Measurements from ENCODE around the gene SERGEF.

SERGEF gene

DNA sequence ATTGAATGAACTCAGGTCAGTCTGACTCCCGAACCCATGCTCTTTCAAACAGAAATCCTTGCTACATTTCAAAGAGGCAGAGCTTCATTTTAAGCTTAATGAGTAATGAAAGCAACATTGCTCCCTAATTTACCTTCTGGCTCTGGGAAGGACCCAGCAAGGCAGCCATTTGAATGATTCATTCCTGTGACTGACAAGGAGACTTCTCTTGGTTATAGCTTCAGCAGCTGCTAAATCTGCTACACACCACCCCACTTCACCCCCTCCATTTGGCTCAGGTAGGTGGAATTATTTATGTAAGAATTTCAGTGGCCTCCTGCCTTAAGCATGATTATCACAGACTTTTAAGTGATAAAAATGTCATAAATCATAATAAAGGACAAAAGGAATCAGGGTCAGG, 160.6 kb downstream of the SERGEF start:
- DNase-seq, result no peak

DNA sequence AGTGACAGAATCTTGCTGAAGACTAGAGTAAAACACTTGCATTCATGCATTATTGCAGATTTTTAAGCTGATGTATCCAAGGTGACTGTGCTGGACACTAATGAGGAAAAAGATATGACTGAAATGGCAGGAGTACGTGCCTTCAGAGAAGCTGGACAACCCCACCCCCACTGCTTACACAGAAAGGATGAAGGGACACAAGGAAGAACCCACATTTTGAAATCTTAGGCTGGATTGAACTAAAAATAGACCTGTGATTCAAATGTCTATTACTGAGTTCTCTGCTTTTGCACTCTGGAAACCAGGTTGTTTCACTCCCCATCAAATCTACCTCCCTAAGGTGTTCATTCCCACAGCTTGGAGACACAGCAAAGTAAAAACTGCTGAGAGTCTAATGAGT, 161.2 kb downstream of the SERGEF start:
- no peak for DNase-seq

DNA sequence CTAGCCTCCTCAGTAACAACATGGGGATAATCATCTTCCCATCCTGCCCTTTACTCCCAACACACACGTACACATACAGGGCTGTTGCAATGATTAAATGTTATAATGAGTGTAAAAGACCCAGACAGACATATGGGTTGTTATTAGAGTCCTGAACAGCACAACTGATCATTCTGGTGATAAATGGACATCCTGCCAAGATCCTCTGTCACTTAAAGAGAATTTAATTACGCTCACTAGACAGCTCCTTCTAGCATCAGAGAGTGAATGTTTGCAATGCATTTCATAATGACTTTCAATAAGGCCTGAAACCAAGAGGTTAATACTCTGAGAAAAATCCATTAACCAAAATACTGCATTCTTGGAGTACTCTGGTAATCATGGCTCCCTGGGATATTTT, 162.5 kb downstream of the SERGEF start:
- DNase-seq, result no peak

DNA sequence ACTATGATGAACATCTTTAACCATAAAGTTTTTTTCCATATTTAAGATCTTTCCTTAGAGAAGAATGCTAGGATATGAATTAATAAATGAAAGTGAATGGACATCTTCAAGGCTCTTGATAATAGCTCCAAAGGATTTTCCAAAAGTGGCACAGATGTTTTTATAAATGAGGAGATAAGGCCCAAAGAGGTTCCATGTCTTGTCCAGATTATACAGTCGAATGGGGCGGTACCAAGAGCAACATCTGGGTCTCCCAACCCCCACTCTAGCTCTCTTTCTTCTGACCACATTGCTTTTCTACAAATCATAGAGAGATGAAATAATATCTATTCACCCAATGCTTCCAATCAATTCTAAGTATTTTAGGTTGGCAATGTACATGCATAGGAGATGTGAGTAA, 164.1 kb downstream of the SERGEF start:
- peak; percentile 63 for DNase-seq

DNA sequence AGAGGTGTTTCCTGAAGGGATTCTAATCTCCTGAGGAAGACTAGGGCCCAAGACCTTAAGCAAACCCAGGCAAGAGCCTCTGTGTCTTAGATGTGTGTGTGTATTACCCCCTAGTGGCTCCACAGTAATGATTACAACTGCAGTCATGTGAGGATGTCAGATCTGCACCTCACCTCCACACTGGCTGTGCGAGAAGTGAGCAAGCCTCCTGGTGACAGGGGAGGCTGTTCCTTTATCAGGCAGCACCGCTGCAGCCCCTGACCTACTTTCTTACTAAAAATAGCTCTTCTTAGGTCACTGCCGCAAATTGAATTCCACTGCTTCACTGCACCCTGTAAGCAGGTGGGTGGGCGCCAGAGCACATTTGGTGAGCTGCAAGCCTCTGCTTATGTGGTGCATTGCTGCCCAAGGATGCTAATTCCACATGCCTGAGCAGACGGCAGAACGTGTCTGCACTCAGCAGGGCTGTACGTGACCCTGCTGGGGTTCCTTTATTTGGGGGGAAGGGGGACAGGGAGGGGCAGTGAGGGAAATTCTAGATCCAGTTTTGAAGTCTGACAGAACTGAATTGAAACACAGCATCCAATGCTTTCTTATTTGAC, 165.9 kb downstream of the SERGEF start:
- peak; percentile 12 for DNase-seq

DNA sequence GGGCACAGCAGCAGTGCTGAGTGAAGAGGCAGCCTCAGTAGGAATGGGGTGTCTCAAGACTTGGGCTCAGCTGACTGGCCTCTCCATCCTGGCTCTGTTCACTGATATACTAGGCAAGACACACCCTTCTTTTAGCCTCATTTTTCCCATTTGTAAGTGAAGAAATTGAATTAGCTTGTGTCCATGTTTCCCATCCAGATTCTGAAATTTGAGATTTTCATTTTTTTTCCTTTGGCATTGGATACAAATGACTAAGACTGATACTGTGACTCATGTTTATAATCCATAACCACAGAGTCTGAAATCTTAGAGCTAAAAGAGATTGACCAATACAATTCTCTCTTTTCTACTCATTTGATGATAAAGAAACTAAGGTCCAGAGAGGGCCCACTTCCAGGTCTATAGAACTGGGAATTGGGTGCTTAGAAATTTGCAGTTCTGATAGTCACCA, 167.4 kb downstream of the SERGEF start:
- DNase-seq, result no peak

DNA sequence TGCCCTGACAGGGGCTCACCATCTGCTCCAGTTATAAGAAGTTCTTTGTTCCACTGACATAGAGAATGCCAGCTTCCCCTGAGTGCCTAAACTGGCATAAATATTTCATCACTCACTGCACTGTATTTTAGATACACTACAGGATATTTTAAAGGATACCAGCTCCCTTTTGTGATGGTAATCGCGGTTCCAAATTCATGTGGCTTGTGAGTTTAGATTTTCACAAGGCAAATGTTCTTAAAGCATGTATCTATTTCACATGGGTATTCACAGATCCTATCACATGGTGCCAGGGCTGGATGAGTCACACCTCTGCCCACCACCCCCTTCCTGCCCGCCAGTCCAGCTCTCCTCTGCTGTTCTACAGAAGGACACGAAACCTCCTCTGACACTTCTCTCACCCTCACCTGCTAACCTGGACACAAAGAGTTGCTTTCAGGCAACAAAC, 172.7 kb downstream of the SERGEF start:
- peak; percentile 12 for DNase-seq

DNA sequence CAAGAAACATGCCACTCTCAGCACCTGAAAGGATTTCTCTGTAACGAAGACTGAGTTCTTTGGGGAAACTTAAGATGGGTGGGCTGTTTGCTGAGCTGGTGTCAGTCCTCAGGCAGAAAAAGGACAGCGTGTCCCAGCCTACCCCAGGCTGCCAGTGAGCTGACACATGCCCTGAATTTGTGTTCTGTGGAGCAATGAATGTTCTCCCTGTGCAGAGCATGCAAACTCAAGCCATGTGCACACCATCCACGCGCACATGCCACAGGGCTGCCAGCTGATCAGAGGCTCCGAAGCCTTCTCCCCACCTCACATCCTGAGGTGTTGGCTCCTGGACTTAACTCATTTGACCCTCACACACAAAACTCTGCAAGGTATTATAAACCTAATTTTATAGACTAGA, 173.4 kb downstream of the SERGEF start:
- DNase-seq, result no peak

DNA sequence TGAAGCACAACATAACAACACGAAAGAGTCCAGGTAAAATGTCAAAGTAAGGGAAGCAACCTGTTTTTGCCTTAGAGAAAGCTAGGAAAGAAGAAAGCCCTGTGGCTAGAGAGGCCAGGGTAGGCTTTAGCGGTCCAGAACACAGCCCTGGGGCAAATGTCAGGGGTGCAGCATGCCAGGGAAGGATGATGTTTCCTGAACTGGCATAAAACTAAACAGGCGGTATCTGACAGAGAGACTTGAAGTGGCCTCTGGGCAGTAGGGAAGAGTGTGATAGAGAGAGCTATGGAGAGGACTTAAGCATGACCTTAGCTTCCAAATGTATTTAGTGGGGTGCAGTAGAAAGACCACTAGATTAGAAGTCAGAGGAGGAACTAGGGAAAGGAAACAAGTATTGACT, 174.7 kb downstream of the SERGEF start:
- no peak for DNase-seq

DNA sequence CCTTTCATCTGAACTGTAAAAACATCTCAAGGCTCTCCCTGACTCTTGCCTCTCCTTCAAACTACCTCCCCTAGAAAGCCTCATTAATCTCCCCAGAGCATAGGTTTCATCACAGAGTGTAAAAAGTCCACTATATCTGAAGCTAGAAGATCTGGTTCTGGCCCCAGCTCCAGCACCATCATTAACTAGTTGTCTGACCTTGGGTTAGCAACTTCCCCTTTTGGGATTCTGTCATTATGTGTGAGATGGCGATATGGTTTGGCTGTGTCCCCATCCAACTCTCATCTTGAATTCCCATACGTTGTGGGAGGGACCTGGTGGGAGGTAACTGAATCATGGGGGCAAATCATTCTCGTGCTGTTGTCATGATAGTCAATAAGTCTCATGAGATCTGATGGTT, 181.0 kb downstream of the SERGEF start:
- no peak for DNase-seq

DNA sequence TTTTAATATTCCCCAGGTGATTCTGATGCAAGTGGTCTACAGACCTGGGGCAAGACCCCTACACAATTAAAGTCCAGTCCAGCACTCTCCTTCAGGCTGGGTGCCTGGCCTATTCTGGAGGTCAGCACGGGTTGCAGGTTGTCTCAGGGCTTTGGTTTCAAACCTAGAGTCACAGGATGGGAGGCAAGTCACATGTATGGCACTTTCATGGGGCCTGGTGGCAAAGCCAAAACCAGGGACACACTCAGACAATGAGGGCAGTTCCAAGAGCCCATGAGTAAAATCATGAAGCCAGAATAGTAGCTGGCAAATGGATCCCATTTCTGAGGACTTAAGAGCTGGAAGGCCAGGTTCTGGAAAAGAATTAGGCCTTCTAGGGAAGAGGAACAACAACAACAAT, 181.6 kb downstream of the SERGEF start:
- no peak for DNase-seq

DNA sequence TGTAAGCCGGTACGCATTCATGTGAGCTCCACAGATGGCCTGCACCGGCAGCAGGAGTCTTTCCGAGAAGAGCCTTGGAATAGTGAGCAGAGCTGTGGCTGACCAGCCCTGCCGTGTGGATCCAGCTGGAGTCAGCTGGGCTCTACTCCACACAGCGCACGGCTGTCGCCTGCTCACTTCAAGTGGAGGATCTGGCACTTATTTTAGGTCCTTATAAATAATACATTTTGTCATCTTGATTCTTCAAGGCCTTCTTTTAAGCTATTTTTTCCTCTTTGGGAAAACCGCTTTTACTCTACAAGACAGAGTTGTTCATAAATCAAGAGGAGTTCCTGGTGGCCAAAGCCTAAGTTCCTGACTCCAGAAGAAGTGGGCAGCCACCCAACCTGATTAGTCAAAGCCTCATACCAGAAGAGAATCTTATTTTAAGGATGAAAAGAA, 184.5 kb downstream of the SERGEF start:
- DNase-seq, result no peak

DNA sequence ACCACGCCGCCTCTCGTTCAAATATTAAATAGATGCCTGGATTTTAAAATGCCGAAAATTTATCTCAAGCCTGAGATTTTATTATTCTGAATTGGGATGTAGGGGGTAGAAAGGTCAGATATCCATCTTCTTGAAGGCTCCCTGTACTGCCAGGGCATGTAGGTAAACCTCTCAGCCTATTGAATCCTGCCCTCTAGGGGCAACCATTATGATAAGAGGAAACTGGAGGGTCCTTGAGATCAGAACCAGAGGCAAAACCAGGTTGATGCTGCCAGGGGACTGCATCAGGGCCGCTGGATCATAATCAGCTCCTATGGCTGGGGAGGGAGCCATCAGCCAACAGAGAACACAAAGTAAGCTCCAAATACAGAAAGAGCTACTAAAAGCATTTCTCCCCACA, 185.8 kb downstream of the SERGEF start:
- DNase-seq, result no peak

DNA sequence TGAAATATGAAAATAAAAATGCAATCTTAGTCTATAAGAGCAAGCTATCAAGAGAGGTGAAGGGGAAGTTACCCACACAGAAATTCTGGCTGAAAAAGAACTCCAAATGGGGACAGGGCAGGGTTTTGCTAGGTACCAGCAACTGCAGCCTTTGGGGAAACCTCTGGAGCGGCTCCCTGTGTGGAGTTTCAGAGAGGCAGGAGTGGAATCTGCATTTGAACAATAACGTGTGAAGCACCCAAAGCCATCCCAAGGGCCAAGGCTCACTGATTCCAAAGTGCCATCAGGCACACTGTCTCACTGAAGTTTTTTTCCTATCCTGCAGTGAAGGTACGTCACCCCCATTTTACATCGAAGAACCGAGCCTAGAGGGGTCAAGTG, 190.5 kb downstream of the SERGEF start:
- DNase-seq, result no peak

DNA sequence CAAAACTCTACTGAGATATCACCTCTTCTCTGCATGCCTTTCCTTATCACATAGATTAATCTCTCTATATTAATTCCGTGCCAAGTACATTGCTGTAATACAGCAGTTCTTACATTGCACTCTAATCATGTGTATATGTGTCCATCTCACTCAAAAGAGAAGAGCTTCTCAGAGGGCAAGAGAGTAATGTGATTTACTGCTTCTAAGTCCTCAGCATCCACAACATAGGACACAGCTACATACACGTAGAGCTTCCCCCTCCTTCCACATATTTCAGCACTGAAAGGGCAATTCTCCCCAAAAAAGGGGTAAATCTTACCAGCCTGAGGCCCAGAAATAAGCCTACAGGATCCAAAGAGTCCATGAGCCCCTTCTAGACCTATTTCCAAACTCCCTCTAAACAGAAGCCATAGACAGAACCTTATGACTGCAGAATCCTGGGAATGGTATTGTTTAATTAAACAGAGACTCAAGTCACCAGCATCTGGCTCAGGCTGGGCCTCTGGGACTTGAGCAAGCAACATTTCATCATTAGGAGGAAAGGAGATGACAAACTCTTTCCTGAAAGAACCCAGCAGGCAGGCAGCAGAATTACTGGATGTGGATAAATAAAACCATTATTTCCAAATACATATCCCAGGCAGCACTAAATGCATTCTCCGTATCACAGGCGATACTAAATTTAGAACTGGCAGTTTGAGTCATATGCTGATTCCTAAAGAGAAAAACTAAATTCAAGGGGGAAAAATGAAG, 191.0 kb downstream of the SERGEF start:
- no peak for DNase-seq

DNA sequence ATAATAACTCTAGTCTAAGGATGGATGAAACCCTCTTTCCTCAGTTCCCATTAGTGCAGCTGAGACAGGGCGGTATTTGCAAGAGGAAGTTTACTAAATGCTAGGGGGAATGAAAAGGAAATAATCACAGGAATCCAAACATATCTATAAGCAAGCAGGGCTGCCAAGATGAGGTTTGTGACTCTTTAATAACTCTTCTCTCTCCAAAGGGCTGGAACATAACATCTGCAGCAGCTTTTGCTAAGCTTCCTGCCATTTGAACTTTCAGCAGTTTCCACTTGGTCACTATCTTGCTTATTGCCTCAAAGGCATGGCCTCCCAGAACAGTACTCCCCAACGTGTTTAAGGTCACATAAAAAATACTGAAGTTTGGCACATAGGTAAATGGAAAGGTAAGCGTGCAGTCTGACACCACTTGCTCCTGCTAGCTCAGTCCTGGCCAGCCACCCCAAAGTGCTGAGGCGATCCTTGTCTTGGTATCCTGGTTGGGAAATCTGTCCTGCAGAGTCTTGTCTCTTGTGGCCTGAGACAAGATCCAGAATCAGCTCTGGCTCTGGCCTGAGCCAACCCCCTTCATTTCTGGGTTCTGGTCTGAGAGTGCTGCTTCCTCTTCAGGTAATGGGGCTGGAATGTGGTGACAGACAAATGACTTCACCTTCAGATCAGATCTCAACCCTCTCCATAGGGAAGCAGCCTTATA, 196.5 kb downstream of the SERGEF start:
- no peak for DNase-seq

DNA sequence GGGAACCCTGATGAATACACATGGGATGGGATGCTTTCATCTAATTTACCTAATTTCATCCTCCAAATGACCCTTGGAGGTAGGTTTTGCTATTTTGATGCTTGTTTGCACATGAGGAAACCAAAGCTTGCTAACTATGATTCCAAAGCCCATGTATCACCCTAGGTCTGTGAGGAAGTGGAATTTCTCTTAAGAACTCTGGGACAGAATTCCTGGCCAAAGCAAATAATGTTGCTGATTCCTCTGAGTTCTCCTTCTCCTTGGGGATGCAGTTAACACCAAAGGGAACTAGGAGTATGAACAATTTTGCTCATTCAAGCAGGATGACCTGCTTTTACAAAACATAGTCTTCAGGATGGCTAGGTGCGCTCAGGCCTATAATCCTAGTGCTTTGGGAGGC, 198.3 kb downstream of the SERGEF start:
- no peak for DNase-seq

DNA sequence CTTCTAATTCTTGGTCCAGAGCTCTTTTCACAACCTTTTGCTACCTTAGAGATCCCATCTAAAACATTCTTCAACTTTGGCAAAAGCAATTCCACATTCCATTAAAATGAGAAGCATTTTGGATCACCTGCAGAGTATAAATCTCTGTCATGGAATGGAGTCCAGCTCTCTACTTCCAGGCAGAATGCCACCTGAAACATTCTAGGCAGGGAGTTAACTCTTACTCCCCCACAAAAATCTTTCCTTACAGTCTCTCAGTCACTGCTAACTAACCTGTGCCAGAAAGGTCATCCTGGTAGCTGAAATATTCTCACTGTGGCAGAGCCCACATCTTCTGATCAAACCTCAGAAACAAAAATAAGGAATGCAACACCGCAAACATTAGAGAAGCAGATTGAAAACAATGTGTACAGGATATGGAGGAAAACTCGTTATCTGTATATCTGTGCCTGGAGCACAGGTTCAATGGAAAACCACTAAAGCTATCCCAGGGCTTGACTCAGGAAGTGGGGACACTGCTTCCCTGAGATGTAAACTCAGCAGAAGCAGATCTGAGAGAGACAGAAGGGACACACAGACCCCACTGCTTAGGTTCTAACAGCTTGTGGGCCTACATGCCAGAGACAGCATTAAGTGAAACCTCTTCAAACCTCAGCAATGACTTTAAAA, 199.3 kb downstream of the SERGEF start:
- DNase-seq, result no peak

DNA sequence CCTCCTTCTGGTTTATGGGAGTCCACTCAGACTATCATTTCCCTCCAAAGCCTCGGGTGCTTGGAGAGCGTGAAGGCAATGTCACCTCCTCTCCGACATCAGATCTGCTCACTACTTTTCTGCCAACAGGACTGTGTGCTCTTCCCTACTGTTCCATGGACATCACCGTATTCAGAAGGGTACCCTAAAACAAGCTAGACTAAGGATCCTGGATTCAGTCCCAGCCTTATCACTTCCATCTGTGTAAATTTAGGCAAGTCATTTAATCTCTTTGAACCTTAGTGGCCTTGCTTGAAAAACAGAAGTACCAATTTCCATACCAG, 200.0 kb downstream of the SERGEF start:
- DNase-seq, result no peak

DNA sequence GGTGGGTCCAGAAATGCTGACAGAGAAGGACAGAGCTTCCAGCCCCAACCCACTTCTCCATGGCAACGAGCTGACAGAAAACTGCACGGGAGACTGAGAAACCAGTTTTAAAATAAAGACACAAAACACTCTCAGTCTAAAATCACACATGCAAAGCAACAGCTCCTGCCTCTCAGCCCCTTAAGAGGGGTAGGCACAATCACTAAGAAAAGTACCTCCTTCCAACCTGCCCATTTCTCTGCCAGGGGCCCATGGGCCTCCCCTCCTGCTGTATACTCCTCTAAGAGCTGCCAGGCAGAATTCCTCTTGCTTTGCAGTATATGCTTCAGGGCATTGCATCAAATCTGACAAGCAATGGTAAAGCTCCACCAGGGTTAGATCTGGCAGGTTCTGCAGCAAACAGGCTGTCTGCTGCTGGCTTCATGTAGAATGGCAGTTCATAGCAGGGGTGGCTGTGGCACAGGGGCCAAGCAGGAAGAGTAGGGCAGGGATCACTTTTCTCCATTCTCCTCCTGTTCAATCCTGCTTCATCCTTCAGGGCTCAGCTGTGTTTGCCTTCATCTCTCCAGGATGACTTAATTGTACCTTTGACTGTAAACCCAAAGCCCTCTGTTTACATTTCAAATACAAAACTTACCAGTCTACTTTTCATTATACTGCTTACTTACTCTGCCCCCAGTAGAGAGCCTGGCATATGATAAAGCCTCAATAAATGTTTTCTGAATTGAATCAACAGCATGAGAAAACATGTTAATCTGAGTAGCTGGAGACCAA, 200.6 kb downstream of the SERGEF start:
- no peak for DNase-seq

DNA sequence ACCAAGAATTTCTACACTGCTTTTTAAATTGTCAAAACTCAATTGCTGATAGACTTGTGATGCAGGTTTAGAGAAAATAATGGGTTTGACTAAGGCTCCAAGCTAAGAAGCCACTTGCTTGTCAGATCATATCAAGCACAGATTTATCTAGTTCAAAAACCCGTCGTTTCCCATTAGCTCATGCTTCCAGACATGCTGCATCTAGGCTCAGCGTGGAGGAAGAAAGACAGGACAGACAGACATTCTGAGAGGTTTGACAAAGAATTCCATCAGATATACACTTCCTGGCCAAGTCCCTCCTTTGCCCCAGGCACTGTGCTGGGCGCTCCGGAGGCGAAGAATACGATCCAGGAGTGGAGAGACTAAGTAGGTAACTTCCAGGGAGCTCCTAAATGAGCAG, 201.5 kb downstream of the SERGEF start:
- DNase-seq, result no peak

DNA sequence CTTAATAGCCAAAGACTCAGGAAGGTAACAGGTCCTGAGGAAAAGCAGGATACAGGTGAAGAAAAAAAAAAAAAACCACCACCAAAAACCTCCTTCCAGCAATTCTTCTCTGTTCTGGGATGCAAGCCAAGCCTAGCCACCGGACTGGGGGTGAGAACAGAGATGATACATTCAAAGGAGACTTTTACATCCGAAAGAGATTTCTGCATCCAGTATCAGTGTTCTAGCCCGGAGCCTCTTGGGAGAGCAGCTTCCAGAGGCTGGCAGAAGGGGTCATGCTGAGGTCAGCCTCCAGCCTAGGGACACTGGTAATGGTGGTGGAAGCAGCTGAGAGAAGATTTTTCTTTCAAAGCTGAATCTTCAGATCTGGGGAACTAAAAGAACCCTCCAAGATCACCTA, 202.1 kb downstream of the SERGEF start:
- no peak for DNase-seq

DNA sequence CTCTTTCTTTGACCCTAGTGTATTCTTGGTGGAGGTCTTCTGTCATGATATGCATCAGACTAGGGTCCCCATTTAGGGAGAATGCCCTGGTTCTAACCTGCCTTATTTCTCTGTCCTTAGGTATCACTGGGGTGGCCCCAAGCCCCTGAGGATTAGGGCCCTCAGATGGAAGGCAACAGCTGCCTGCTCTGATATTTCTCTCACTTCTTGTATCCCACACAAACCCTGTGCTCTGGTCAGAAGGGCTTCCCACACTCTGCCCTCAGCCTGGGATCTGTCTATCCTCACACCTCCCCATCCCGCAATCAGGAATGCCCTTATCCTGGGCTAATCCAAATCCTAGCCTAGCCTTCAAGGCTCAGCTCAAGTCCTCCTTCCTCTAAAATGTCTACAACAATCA, 202.8 kb downstream of the SERGEF start:
- DNase-seq, result no peak

Data from hematopoietic multipotent progenitor cell treated with erythropoietin and hydrocortisone succinate and interleukin-3 and kit ligand, for 8 days (in vitro differentiated cells).